Activated T-helper 1 cell treated with anti-CD3 and anti-CD28 coated beads, Interleukin-12 subunit alpha, Interleukin-12 subunit beta, Interleukin-2, Interleukin-4 antibody, amounts not matched to agents 30 ng/mL and 10 ng/mL and 1 ng/mL, durations not matched to agents 14 hours and 24 hours and 36 hours (primary cell): Measurements from ENCODE around the gene CBX8. TPM values are rescaled to one million over a fixed set of nuclear protein-coding genes. Genes with fewer than 3 reads are reported as not detected.

Experiments used
- DNase-seq: peaks from one replicate; pipeline ENCODE4 v3.0.0; 2021; ENCODE audit warnings: low spot score
- H3K27ac Mint-ChIP-seq: one replicate; pipeline ENCODE4 v1.8.0; 2021; ENCODE audit warnings: mild to moderate bottlenecking, mixed read lengths
- H3K27me3 Mint-ChIP-seq: one replicate; pipeline ENCODE4 v1.8.0; 2022; ENCODE audit warnings: mild to moderate bottlenecking, moderate library complexity, mixed read lengths; ENCODE audit not compliant: insufficient read depth
- H3K36me3 Mint-ChIP-seq: one replicate; pipeline ENCODE4 v1.8.0; 2021; ENCODE audit warnings: low read depth, mixed read lengths
- H3K4me1 Mint-ChIP-seq: one replicate; pipeline ENCODE4 v1.8.0; 2021; ENCODE audit warnings: low read depth, mixed read lengths
- H3K4me3 Mint-ChIP-seq: one replicate; pipeline ENCODE4 v1.8.0; 2021; ENCODE audit warnings: mild to moderate bottlenecking, moderate library complexity, mixed read lengths
- H3K9me3 Mint-ChIP-seq: one replicate; pipeline ENCODE4 v1.8.0; 2021; ENCODE audit warnings: mixed read lengths
- intact Hi-C: fragments of 100-400 bp; cut with micrococcal nuclease; formaldehyde crosslinking; loops from one replicate; pipeline ENCODE4 v1.15.1; 2024
- total RNA-seq: library from RNA; stranded (reverse); gene quantifications from 2 replicates; pipeline ENCODE4 v1.2.3, GENCODE V29; 2022

The CBX8 gene
- total RNA-seq, 1 donor from 2014 or later = 6.2 TPM

DNA sequence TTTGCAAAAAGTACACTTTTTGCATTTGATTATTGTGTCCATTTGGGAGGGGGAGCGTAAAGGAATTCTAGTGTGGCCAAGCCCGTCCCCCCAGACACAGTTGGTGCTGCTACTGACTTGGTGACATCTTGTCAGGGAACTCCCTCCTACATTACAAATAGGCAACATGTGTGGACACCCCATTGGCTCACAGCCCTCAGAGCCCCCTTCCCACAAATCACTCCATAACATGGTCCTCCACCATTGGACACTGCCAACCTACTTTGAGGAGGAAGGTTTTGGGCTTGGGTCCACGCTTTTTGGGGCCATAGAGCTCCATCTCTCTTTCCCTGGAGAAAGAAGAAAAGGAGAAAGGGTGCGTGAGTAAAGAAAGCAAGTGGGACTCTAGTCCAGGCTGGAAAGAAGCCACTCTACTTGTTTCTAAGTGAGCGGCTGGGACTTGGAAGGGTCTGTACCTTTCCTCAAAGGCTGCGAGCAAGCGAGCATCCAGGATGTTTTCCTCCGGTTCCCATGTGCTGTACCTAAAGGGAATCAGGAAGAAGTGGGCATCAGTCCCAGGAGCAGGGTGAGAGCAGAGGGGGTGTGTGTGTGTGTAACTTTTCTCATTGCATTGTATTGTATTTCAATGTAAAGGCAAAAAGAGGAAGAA, 958 bp downstream of the CBX8 start:
- peaks cover 23% of the 10 kb centered on the region for H3K4me1 Mint-ChIP-seq

DNA sequence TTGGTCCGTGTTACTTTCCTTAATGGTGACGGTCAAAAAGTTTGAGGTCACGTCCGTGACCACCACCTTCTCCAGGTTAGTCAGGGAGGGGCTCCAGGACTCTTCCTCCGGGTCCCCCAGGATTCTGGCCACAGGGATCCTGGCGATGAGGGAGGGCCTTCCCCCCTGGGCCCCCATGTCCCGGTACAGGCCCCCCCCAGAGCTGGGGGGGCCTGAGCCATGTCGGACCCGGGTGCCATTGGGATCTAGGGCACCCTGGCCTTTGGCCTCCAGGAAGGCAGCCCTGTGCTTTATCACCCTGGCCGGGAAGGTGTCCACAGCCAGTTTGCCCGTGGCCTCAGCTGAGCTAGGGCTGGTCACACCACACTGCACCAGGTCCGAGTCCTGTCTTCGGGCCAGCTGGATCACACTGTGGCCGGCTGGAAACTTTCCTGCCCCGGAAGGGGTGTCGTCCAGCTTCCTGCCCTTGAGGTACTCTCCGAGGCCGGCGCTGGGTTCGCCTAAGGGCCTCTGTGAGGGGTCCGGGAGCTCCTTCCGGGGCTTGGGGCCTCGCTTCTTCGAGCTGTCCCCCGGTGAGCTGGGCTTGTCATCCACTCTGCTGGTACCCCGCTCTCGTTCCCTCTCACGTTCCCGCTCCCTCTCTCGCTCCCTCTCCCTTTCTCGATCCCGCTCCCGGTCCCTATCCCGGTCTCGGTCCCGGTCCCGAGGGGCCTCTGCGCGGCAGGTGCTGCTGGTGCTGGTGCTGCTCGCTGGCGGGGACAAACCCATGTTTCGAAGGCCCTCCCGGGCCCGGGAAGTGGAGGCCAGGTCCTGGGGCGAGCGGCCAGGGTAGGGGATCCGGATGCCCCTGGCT, 2.0 kb downstream of the CBX8 start:
- H3K9me3 Mint-ChIP-seq = no peaks in the 10 kb centered on the region
- no peak overlapping the region for H3K4me3 Mint-ChIP-seq
- intact Hi-C loops = loop anchor here (5.0 kb wide), 1 partner anchor 1717 kb away; the partner anchor contains the start of gene ACTG1
- peaks cover 10% of the 10 kb centered on the region for H3K36me3 Mint-ChIP-seq
- no peak for DNase-seq
- no peak overlapping the region for H3K27ac Mint-ChIP-seq
- peaks cover 16% of the 10 kb centered on the region for H3K4me1 Mint-ChIP-seq
- H3K27me3 Mint-ChIP-seq = peaks cover 31% of the 10 kb centered on the region

More for the DNA sequence above, 958 bp downstream of the CBX8 start:
- Mint-ChIP-seq H3K27ac (peak overlapping the region; percentile 73), H3K4me3 (peak overlapping the region; percentile 85), H3K9me3 (peaks cover 4% of the 10 kb centered on the region), H3K27me3 (peaks cover 38% of the 10 kb centered on the region), H3K36me3 (peaks cover 12% of the 10 kb centered on the region)
- no peak for DNase-seq
- intact Hi-C loops = loop anchor here (2.0 to 5.0 kb wide), 2 partner anchors 17 to 1716 kb away; partner anchors contain the start of genes ACTG1 and CBX2

DNA sequence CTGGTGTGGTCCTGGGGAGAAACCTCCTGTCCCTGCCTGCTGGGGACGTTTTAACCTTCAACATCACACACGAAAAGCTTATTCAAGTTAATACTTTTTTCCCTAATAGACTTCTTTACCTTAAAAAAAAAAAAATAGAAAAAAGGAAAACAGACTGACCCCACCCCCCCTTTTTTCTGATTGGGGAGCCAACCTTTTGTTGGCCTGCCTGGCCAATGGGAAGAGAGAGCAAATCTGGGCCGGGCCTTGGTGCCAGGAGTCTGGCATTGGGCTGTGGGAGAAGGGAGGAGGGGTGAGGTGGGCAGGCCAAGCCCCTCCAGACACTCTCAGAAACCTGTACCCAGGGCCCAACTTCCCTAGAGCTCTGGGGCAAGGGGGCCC, 3.0 kb downstream of the CBX8 start:
- Mint-ChIP-seq H3K4me3 (no peak overlapping the region), H3K4me1 (peaks cover 10% of the 10 kb centered on the region), H3K36me3 (peaks cover 8% of the 10 kb centered on the region), H3K9me3 (no peaks in the 10 kb centered on the region), H3K27ac (no peak overlapping the region), H3K27me3 (peaks cover 28% of the 10 kb centered on the region)
- DNase-seq = no peak
- intact Hi-C loops = no loop called here

DNA sequence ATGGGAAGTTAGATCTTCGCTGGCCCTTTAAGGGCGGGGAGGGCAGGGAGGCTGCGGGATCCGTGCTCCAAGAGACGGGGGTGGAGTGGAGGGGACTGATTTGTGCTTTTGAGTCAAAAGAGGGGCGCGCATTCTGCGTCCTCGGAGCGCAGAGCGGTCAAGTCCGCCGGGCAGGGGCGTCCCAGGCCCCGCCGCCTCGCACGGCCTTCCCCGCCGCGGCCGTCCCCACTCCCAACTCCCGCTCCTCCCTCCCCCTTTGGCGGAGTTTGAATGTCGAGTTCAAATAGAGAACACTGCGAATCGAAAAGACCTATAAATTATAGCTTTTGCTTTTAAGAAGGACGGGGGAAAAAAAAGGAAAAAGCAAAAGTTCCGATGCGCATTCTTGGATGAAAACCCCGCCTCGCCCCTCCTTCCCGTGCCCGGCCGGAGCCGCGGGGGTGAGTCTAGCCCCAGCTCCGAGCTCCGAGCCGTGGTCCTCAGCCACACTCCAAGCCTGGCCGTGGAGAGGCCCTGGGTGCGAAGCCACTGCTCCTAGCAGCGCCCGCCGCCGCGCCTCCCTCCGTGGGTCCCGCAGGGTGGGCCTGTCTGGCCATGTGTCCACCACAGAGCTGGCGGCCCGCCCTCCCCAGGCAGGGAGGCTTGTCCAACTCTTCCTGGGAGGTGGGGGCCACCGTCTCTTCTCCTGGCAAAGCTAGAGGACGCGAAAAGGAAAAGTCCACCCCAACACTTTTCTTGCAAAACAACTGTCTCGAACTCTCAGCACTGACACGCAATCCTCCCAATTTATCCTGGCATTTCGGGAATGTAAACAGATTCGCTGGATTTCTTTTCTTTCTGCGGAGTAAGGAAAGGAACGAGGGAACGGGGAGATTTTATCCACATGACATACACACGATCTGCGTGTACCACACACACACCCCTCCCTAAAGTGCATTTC, 3.6 kb downstream of the CBX8 start:
- Mint-ChIP-seq H3K4me3 (no peak overlapping the region), H3K4me1 (peaks cover 10% of the 10 kb centered on the region), H3K9me3 (no peaks in the 10 kb centered on the region), H3K36me3 (peaks cover 8% of the 10 kb centered on the region), H3K27me3 (peaks cover 29% of the 10 kb centered on the region), H3K27ac (no peak overlapping the region)
- no peak for DNase-seq
- intact Hi-C loops = no loop called here

DNA sequence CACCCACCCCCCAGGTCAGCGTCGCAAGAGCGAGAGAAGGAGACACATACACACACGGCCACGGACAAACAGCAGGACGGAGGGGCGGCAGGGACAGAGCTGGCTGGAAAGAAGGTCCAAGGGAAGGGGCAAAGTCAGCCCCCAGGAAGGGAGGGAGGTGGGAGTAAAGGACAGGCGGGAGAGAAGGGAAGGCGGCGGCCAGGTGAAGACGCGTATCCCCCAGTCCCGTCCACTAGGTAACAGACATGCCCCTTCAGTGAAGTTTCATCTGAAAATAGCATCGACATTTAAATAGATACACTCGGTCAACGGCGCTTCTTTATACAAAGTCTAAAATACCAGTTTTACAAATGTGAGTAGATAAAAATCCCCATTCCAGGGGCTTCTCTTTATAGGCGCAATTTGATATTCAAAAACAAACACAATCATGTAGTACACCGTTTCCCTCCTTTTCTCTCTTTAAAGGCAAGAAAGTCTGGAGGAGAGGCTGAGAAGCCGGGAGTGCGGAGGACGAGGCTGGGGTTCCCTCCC, 4.5 kb downstream of the CBX8 start:
- peak overlapping the region; percentile 44 for H3K27ac Mint-ChIP-seq
- intact Hi-C loops = no loop called here
- no peaks in the 10 kb centered on the region for H3K9me3 Mint-ChIP-seq
- peaks cover 37% of the 10 kb centered on the region for H3K27me3 Mint-ChIP-seq
- peaks cover 8% of the 10 kb centered on the region for H3K36me3 Mint-ChIP-seq
- no peak overlapping the region for H3K4me3 Mint-ChIP-seq
- DNase-seq = no peak
- peaks cover 10% of the 10 kb centered on the region for H3K4me1 Mint-ChIP-seq

DNA sequence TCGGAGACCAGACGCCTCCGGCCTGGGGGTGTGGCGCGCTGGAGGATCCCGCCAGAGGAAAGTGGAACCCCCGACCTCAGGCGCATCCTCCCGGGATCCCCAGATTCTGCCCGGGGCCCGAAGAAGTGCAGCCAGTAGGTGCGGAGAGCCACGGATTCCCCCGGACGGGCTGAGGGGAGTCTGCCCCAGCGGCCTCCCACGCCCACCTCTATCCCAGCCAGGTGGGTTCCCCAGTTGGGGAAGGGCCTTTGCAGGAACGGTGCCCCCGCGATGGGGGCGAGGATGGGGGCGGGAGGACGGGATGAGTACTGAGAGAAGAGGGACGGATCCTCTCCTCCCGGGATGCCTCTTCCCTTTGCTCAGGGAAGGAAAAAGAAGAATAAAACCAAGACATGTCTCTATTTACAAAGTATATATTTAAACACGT, 5.1 kb downstream of the CBX8 start:
- Mint-ChIP-seq H3K36me3 (peaks cover 8% of the 10 kb centered on the region), H3K27me3 (peaks cover 38% of the 10 kb centered on the region), H3K4me1 (peaks cover 10% of the 10 kb centered on the region), H3K27ac (no peak overlapping the region), H3K9me3 (no peaks in the 10 kb centered on the region), H3K4me3 (no peak overlapping the region)
- DNase-seq = no peak
- intact Hi-C loops = no loop called here

DNA sequence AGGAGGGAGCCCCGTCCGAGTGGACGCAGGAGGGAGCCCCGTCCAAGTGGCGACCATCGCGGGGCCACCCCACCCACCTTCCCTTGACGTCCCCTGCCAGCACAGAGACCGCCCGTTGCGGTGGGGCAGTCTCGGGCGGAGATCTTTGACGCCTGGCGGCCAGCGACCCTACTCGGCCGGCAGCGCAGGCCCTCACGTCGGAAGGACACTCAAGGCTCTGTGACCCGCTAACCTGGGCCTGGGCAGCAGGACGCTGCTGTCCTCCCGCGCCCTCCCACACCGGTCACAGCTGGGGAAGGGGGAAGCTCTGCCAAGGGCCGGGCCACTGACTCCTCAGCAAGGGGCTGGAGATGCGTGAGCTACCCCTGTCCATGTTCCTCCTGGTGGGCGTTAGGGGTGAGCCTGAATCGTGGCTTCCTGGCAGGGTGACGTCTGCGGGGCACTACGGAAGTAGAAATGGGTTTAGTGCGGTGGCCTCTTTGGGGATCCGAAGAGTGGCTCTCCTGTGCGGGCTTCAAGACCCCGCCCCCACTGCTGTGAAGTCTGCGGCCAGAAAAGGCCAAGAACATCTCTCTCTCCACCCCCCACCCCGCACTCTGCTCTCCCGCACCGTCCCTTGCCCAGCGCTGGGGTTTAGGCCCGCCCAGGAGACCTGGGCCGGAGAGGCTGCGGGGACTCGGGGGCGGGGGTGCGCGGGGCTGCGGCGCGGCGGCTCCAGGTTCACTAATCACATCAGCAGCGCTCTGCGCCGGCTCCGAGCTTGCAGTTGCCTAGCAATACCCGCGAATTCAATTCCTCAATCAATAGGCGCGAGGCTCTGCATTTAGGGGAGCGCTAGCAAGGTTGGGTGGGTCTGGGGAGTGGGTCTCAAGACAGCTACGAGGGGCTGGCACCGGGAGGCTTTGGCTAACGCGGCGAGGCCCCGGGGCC, 5.8 kb downstream of the CBX8 start:
- Mint-ChIP-seq H3K27ac (no peak overlapping the region), H3K4me3 (no peak overlapping the region), H3K4me1 (peaks cover 5% of the 10 kb centered on the region), H3K27me3 (peaks cover 36% of the 10 kb centered on the region), H3K9me3 (no peaks in the 10 kb centered on the region), H3K36me3 (peaks cover 8% of the 10 kb centered on the region)
- intact Hi-C loops = no loop called here
- no peak for DNase-seq

DNA sequence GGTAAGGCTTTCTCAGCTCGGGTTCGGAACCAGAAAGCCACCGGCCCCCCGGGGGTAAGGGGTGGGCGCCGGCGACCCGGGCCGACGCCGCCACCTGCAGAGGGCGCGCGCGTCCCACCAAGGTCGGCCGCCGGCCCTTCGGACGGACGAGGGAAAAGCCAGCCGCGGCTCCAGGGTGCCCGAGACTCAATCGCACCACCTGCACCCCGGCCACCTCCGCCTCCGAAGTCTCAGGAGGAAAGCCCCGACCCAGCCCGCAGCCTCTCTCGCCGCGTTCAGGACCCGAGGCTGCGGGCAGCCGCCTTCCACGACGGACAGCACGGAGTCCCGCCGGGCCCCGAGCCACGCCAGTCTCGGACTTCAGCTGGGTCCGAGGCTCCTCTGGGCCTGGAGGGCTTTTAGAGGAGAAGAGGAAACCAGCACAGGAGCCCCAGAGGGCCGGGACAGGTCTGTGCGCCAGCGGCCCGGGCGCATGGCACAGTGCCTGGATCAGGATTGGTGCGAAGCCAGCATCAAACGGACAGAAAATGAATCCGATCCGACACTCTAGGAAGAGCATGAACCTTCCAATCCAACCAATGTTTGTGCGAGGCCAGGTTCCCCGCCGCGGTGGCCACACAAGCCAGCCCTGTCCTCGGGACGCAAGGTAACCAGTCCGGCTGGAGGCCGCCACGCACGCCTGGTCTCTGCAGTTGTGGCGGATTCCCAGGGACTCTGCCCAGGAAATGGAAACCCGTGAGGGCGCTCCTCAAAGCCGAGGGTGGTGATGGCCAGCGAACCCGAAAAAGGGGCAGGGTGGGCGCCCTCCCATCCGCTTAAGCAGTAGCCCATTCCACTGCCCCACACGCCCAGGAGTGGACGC, 6.7 kb downstream of the CBX8 start:
- no peak for DNase-seq
- H3K27me3 Mint-ChIP-seq = peaks cover 36% of the 10 kb centered on the region

DNA sequence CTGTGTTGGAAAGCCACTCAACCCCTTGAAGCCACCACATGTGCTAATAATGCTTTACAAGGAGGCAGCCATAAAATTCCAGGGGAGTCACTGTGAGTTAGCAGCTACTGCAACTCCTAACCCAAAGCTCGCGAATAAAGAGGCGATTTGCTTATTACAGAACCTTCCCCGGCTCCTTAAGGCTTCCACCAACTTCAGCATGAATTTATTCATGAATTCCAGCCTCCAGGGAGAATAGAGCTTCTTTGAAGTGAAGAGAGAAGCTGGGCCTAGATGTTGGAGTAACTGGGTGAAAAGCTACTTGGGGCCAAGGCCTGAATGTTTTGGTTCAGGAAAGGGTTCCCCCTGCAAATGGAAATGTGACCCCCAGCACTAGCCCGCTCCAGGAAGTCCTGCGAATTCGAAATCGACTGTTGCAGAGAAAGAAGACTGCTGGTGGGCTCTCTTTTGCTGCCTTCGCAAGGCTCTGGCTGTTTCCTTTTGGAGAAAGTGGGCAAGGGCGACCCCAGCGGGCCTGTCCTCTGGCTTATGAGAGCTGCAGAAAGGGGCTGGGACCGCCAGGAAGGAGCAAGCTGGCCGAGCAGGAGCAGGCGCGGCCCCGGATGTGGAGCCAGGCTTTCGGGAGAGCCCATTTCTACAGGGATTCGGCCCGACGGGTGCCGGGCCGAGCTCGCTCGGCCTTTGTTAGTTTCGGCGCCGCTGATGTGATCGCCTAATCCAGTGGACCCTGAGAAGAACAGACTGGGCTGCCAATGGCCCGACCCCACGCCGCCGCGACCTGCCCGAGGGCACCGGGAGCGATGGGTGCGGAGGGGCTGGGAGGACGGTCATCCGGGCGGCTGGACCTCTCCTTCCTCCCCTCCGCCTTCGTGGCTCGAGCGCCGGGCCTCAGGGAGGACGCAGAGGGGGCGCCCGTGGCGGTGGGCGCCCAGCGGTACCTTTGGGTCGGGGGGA, 7.6 kb downstream of the CBX8 start:
- peak overlapping the region; percentile 18 for H3K27ac Mint-ChIP-seq
- H3K36me3 Mint-ChIP-seq = peaks cover 4% of the 10 kb centered on the region
- intact Hi-C loops = no loop called here
- H3K9me3 Mint-ChIP-seq = no peaks in the 10 kb centered on the region
- no peaks in the 10 kb centered on the region for H3K4me1 Mint-ChIP-seq
- no peak overlapping the region for H3K4me3 Mint-ChIP-seq
- H3K27me3 Mint-ChIP-seq = peaks cover 36% of the 10 kb centered on the region
- DNase-seq = no peak

More for the DNA sequence above, 6.7 kb downstream of the CBX8 start:
- H3K9me3 Mint-ChIP-seq = no peaks in the 10 kb centered on the region
- H3K27ac Mint-ChIP-seq = no peak overlapping the region
- H3K4me1 Mint-ChIP-seq = no peaks in the 10 kb centered on the region
- peaks cover 4% of the 10 kb centered on the region for H3K36me3 Mint-ChIP-seq
- H3K4me3 Mint-ChIP-seq = no peak overlapping the region
- intact Hi-C loops = no loop called here

DNA sequence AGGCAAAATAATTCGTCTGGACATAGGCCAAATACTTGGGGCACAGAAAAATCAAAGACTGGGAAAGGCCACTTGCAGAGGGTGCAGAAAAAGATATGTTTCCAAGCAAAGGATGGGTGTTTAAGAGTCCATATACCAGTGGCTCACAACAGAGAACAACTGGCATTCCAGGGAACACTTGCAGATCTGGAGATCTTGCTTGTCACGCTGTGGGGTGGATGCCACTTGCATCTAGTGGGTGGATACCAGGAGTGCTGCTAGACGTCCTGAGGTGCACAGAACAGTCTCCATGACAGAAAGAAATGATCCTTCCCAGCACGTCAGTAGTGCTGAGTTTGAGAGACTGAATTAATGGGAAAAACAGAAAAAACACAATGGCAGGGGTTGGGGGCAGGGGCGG, 8.4 kb downstream of the CBX8 start:
- H3K4me1 Mint-ChIP-seq = no peaks in the 10 kb centered on the region
- DNase-seq = no peak
- H3K4me3 Mint-ChIP-seq = no peak overlapping the region
- H3K27me3 Mint-ChIP-seq = peaks cover 33% of the 10 kb centered on the region
- H3K27ac Mint-ChIP-seq = peak overlapping the region; percentile 31
- no peaks in the 10 kb centered on the region for H3K9me3 Mint-ChIP-seq
- intact Hi-C loops = no loop called here
- peaks cover under 1% of the 10 kb centered on the region for H3K36me3 Mint-ChIP-seq
